Body of pancreas (tissue), 4 donors: ENCODE measurements around the gene HSPA12A.

ENCODE experiments used
- CTCF ChIP-seq, 7 experiments: fragments of 450-650 bp in 4 of 7; fragments of 200-600 bp in 3 of 7; sonication (generic) in 3 of 7; IDR thresholded peaks; one replicate each; pipeline ENCODE4 v1.5.1; 2016 to 2019; ENCODE audit warnings: antibody characterized with exemption in 7 of 7
- POLR2A ChIP-seq, 3 donors: fragments of 450-650 bp; IDR thresholded peaks; one replicate each; pipeline ENCODE4 v1.6.1; 2016; ENCODE audit warnings: antibody characterized with exemption in 3 of 3, mild to moderate bottlenecking in 2 of 3

- TF ChIP-seq CTCF (IDR thresholded peaks at IDR 0.05), result no peak
- TF ChIP-seq POLR2A (IDR thresholded peaks at IDR 0.05), result no peak
Observed at GRCh38 chr10:116791241-116791640, 48.9 kb upstream of the HSPA12A start.
